IMR-90 (cell line): ENCODE results near the gene CYP27C1. TPM values are rescaled to one million over a fixed set of nuclear protein-coding genes. Genes with fewer than 3 reads are reported as not detected.

ENCODE experiments used
- ATAC-seq: fragments of 200-7000 bp; cut with Tn5 transposase; 2 replicates; pipeline ENCODE4 v1.9.1; 2020; ENCODE audit warnings: low read depth, mild to moderate bottlenecking, moderate library complexity
- BruUV-seq: library from RNA; stranded (reverse); fragments of 400-500 nt; replicated peaks from 2 replicates; lab custom pipeline; 2021; lab: Mats Ljungman, UMichigan
- CTCF ChIA-PET: fragments of 300-600 bp; formaldehyde crosslinking; extraction: SDS; loops from one replicate; lab custom pipeline; 2021; ENCODE audit warnings: antibody characterized with exemption; lab: Yijun Ruan, JAX
- POLR2A ChIA-PET: fragments of 300-600 bp; sonication (Branson Sonifier 250); formaldehyde crosslinking; loops from one replicate; lab custom pipeline; 2022; ENCODE audit warnings: antibody characterized with exemption; ENCODE audit not compliant: unreplicated experiment; lab: Charles Lee
- DNase-seq: peaks from one replicate; pipeline ENCODE4 v3.0.0; 2013
- H2AFZ ChIP-seq: replicated peaks from 2 replicates; pipeline ENCODE3; 2013; ENCODE audit warnings: low read length, mild to moderate bottlenecking; ENCODE audit not compliant: poor library complexity
- H2AK5ac ChIP-seq: 2 replicates; pipeline ENCODE4 v1.6.1; 2013; ENCODE audit warnings: low read depth, low read length, inconsistent platforms
- H2AK9ac ChIP-seq: replicated peaks from 2 replicates; pipeline ENCODE3; 2013; ENCODE audit warnings: mild to moderate bottlenecking, low read depth, low read length, moderate library complexity; ENCODE audit not compliant: poor library complexity
- H2BK120ac ChIP-seq: 2 replicates; pipeline ENCODE4 v1.6.1; 2013; ENCODE audit warnings: low read depth, low read length, inconsistent platforms
- H2BK15ac ChIP-seq: 3 replicates; pipeline ENCODE4 v1.6.1; 2013; ENCODE audit warnings: low read depth, low read length, inconsistent platforms
- H2BK20ac ChIP-seq: 2 replicates; pipeline ENCODE4 v1.6.1; 2013; ENCODE audit warnings: low read depth, mild to moderate bottlenecking, inconsistent platforms, low read length, moderate library complexity
- H2BK5ac ChIP-seq: 2 replicates; pipeline ENCODE4 v1.6.1; 2013; ENCODE audit warnings: mild to moderate bottlenecking, low read depth, low read length, inconsistent platforms; ENCODE audit not compliant: poor library complexity, severe bottlenecking
- H3K14ac ChIP-seq: replicated peaks from 2 replicates; pipeline ENCODE4 v1.6.1; 2013; ENCODE audit warnings: low read depth, low read length, inconsistent platforms
- H3K18ac ChIP-seq: 2 replicates; pipeline ENCODE4 v1.6.1; 2013; ENCODE audit warnings: low read depth, low read length, control low read depth
- H3K23ac ChIP-seq: 2 replicates; pipeline ENCODE4 v1.6.1; 2013; ENCODE audit warnings: low read depth, low read length, inconsistent platforms
- H3K27ac ChIP-seq: 2 replicates; pipeline ENCODE4 v1.5.1; 2013; ENCODE audit warnings: mild to moderate bottlenecking, control low read depth, low read length; ENCODE audit not compliant: insufficient read depth
- H3K27me3 ChIP-seq: 2 replicates; pipeline ENCODE4 v1.6.1; 2013; ENCODE audit warnings: low read length; ENCODE audit not compliant: control insufficient read depth, insufficient read depth
- H3K36me3 ChIP-seq: 2 replicates; pipeline ENCODE4 v1.6.1; 2013; ENCODE audit warnings: low read length, mixed read lengths; ENCODE audit not compliant: control insufficient read depth, insufficient read depth
- H3K4ac ChIP-seq: 2 replicates; pipeline ENCODE4 v1.6.1; 2013; ENCODE audit warnings: low read depth, low read length, inconsistent platforms
- H3K4me1 ChIP-seq: 2 replicates; pipeline ENCODE4 v1.6.1; 2013; ENCODE audit warnings: low read length, mixed read lengths; ENCODE audit not compliant: control insufficient read depth, insufficient read depth
- H3K4me2 ChIP-seq: 2 replicates; pipeline ENCODE4 v1.6.1; 2013; ENCODE audit warnings: low read depth, mild to moderate bottlenecking, control low read depth, low read length, moderate library complexity
- H3K4me3 ChIP-seq: 2 replicates; pipeline ENCODE4 v1.5.1; 2013; ENCODE audit warnings: low read depth, mild to moderate bottlenecking, control low read depth, low read length, moderate library complexity; ENCODE audit not compliant: insufficient read depth
- H3K56ac ChIP-seq: 2 replicates; pipeline ENCODE4 v1.6.1; 2013; ENCODE audit warnings: low read length, inconsistent platforms; ENCODE audit not compliant: insufficient read depth; ENCODE audit errors: extremely low read depth
- H3K79me1 ChIP-seq, 2 experiments: 2 replicates each; pipeline ENCODE4 v1.6.1; 2013; ENCODE audit warnings: low read length in 2 of 2, inconsistent platforms in 1 of 2, low read depth in 1 of 2
- H3K9ac ChIP-seq: 2 replicates; pipeline ENCODE4 v1.6.1; 2013; ENCODE audit warnings: low read depth, low read length, control low read depth
- H3K9me1 ChIP-seq: 2 replicates; pipeline ENCODE4 v1.6.1; 2013; ENCODE audit warnings: low read length, inconsistent platforms; ENCODE audit not compliant: insufficient read depth
- H3K9me3 ChIP-seq: 2 replicates; pipeline ENCODE4 v1.6.1; 2013; ENCODE audit warnings: low read length; ENCODE audit not compliant: control insufficient read depth, insufficient read depth
- H4K20me1 ChIP-seq: 2 replicates; pipeline ENCODE4 v1.6.1; 2013; ENCODE audit warnings: low read length, inconsistent platforms; ENCODE audit not compliant: insufficient read depth
- H4K5ac ChIP-seq: 2 replicates; pipeline ENCODE4 v1.6.1; 2013; ENCODE audit warnings: mild to moderate bottlenecking, low read depth, low read length, control low read depth
- H4K8ac ChIP-seq, 2 experiments: 2 replicates each; pipeline ENCODE4 v1.6.1; 2013; ENCODE audit warnings: low read depth in 2 of 2, low read length in 2 of 2, control low read depth in 1 of 2, inconsistent platforms in 1 of 2
- H4K91ac ChIP-seq: 2 replicates; pipeline ENCODE4 v1.6.1; 2013; ENCODE audit warnings: low read depth, low read length, inconsistent platforms; ENCODE audit not compliant: insufficient read depth
- BHLHE40 ChIP-seq: fragments of 150-350 bp; IDR thresholded peaks from 2 replicates; pipeline ENCODE4 v1.6.1; 2016; ENCODE audit warnings: mild to moderate bottlenecking, low read depth, low read length
- CHD1 ChIP-seq: IDR thresholded peaks from 2 replicates; pipeline ENCODE4 v1.6.1; 2012; ENCODE audit warnings: low read depth, low read length, improper control_type of control experiment
- RFX5 ChIP-seq: IDR thresholded peaks from 2 replicates; pipeline ENCODE4 v1.8.0; 2012; ENCODE audit warnings: low read depth, mild to moderate bottlenecking, low read length, moderate library complexity
- WGBS, 2 experiments: methylation state at CpG; one replicate each; pipeline versions ENCODE4 v1.1.5 to v1.1.7; 2013; ENCODE audit warnings: missing lambda C conversion rate in 2 of 2; ENCODE audit not compliant: insufficient read length in 1 of 2; ENCODE audit errors: extremely low coverage in 2 of 2; 5-methylcytosine and 5-hydroxymethylcytosine counted together
- dilution Hi-C: fragments of 300-500 bp; cut with HindIII; formaldehyde crosslinking; loops from one replicate; pipeline ENCODE4 v1.14.3; 2018; ENCODE audit warnings: low sequenced_read_pairs; ENCODE audit not compliant: unreplicated experiment
- in situ Hi-C: fragments of 300-500 bp; cut with MboI; formaldehyde crosslinking; loops from 3 replicates; pipeline ENCODE4 v1.14.3; 2019; ENCODE audit warnings: low sequenced_read_pairs, inconsistent platforms, mixed read lengths
- intact Hi-C: fragments of 100-400 bp; cut with micrococcal nuclease; formaldehyde crosslinking; loops from 2 replicates; pipeline ENCODE4 v1.10.0; 2022
- polyA plus RNA-seq, 3 experiments: library from polyadenylated mRNA; depleted of rRNA; stranded (reverse); fragments of >200 nt; gene quantifications; 2 replicates each; pipeline ENCODE4 v1.2.3, GENCODE V29; 2012; ENCODE audit warnings: low replicate concordance in 1 of 3
- total RNA-seq: library from RNA; depleted of rRNA; stranded (reverse); fragments of >200 nt; gene quantifications from 2 replicates; pipeline ENCODE4 v1.2.3, GENCODE V29; 2012
- TF ChIP-seq, protein P1 (sequence below): fragments of 150-350 bp; IDR thresholded peaks from 2 replicates; pipeline ENCODE4 v1.6.1; 2017; ENCODE audit warnings: mild to moderate bottlenecking, antibody characterized with exemption, low read length, low read depth
- TF ChIP-seq, protein P2 (sequence below): fragments of 150-350 bp; IDR thresholded peaks from 2 replicates; pipeline ENCODE4 v1.6.1; 2016; ENCODE audit warnings: low read depth, mild to moderate bottlenecking, low read length, moderate library complexity, borderline replicate concordance

CYP27C1 gene
- total and polyA plus RNA-seq, 2 of the 4 experiments (the other 2 are of a cell fraction): not detected

DNA sequence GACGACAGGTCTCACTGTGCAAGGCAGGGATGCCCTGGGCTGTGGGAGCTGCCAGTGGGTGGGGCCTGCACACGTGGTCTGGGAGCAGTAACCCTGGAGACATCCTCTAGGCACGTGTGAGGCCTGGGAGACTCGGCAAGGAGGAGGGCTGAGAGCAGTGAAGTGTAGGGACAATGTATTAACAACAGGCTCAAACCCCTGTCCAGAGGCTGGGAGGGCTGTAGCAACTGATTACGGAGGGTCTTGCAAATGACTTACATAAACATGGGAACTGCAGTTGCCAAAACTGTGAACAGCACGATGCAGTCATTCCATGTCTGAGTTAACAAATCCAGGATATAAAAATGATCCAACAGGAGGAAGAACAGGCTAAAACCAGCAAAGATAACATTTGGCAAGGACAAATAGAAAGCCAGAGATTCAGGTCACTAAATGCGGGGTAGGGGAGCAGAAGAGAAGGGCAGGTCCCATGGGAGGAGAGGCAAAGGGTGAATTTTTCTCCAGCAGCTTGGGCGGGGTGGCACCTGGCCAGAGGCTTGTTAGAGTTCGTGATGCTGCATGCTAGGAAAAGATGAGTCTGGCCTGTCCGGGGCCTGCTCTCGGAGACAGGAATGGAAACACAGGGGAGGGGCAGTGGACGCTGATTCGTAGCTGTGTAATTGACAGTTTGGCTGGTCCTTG is 44.9 kb downstream of the CYP27C1 start:
- intact Hi-C loops: loop anchor here (2.0 kb wide), 1 partner anchor 68 kb away; the partner anchor contains the start of gene BIN1
- in situ Hi-C loops: loop anchor here (10.0 kb wide), 1 partner anchor 110 kb away; no protein-coding TSS in a partner anchor
- Histone ChIP-seq H3K36me3 (no peaks in the 10 kb centered on the region), H3K9me3 (no peaks in the 10 kb centered on the region), H2BK20ac (peak overlapping the region; percentile 62), H3K4me1 (peaks cover 20% of the 10 kb centered on the region), H2BK5ac (peak overlapping the region; percentile 12), H3K23ac (peak overlapping the region; percentile 35; the same call in 1 of the 2 replicates), H3K4me3 (no peak overlapping the region), H2AFZ (peak overlapping the region; percentile 77), H2BK15ac (peak overlapping the region; percentile 81; the same call in 1 of the 3 replicates), H2AK5ac (peak overlapping the region; percentile 62; the same call in 1 of the 2 replicates), H3K14ac (peak overlapping the region; percentile 58), H2BK120ac (peak overlapping the region; percentile 74), H3K27ac (peak overlapping the region; percentile 6; the same call in 1 of the 2 replicates), H3K79me1 (no peaks in the 10 kb centered on the region), H3K9ac (no peak overlapping the region), H3K4ac (peak overlapping the region; percentile 68; the same call in 1 of the 2 replicates), H4K91ac (peak overlapping the region; percentile 38), H3K18ac (peak overlapping the region; percentile 24), H4K8ac (peak overlapping the region in 1 of 2 experiments; percentile 28; a peak in 3 of 4 replicates), H2AK9ac (peak overlapping the region; percentile 75), H4K20me1 (no peaks in the 10 kb centered on the region), H3K27me3 (no peaks in the 10 kb centered on the region), H3K9me1 (peaks cover 11% of the 10 kb centered on the region; the same call in 1 of the 2 replicates), H3K56ac (no peak overlapping the region), H3K4me2 (no peak overlapping the region), H4K5ac (no peak overlapping the region)
- DNase-seq: peak; percentile 33
- ChIA-PET CTCF (interaction anchor here (0.6 kb wide), 1 partner anchor 104 kb away, joined by 3 read pairs; no protein-coding TSS in a partner anchor), POLR2A (no interaction called here)
- TF ChIP-seq, protein P1, sequence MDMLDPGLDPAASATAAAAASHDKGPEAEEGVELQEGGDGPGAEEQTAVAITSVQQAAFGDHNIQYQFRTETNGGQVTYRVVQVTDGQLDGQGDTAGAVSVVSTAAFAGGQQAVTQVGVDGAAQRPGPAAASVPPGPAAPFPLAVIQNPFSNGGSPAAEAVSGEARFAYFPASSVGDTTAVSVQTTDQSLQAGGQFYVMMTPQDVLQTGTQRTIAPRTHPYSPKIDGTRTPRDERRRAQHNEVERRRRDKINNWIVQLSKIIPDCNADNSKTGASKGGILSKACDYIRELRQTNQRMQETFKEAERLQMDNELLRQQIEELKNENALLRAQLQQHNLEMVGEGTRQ: peak; percentile 86
- TF ChIP-seq, protein P2, sequence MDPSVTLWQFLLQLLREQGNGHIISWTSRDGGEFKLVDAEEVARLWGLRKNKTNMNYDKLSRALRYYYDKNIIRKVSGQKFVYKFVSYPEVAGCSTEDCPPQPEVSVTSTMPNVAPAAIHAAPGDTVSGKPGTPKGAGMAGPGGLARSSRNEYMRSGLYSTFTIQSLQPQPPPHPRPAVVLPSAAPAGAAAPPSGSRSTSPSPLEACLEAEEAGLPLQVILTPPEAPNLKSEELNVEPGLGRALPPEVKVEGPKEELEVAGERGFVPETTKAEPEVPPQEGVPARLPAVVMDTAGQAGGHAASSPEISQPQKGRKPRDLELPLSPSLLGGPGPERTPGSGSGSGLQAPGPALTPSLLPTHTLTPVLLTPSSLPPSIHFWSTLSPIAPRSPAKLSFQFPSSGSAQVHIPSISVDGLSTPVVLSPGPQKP: no peak
- peak; percentile 77 for TF ChIP-seq BHLHE40
- peak; percentile 62; the same call in 1 of the 2 replicates for TF ChIP-seq RFX5
- TF ChIP-seq CHD1: 0 out of 2 replicates have a peak, but pooled peaks have one; percentile 40
- BruUV-seq: no TSS peak
- WGBS, 2 experiments: 48% methylated on average over 8 of the region's 13 CpGs; no CpG with 5 or more reads in 1 of the 2 experiments
- peak; percentile 30 for ATAC-seq
- dilution Hi-C loops: no loop called here
